ENCODE measurements around the gene RTEL1.

RTEL1 gene

GRCh38 chr20:63741354-63741675 lies 83.2 kb downstream of the RTEL1 start:
- no peak for DNase-seq

- no peak for DNase-seq
These were observed 83.7 kb downstream of the RTEL1 start for GRCh38 chr20:63741676-63742380.

- no peak for DNase-seq
These were observed 84.4 kb downstream of the RTEL1 start for GRCh38 chr20:63742381-63743024.

- DNase-seq: no peak
These were observed 85.3 kb downstream of the RTEL1 start for GRCh38 chr20:63743210-63743970.

- no peak for DNase-seq
These were observed 86.0 kb downstream of the RTEL1 start for GRCh38 chr20:63744158-63744557.

- no peak for DNase-seq
These were observed 86.7 kb downstream of the RTEL1 start for GRCh38 chr20:63744574-63745423.

- no peak for DNase-seq
These were observed 87.3 kb downstream of the RTEL1 start for GRCh38 chr20:63745424-63745805.

Measured in right kidney (tissue), 1 donor.